H1 (cell line): ENCODE measurements around the gene MAGOHB.

Experiments used
- CBX8 ChIP-seq: fragments of 300-800, 300-1000 bp; sonication (generic); IDR thresholded peaks from 2 replicates; pipeline ENCODE4 v1.7.1; 2016; ENCODE audit warnings: low read depth, low read length, borderline replicate concordance
- CHD2 ChIP-seq: IDR thresholded peaks from 2 replicates; pipeline ENCODE4 v1.6.1; 2012; ENCODE audit warnings: low read length, improper control_type of control experiment
- CTCF ChIP-seq, 3 experiments: IDR thresholded peaks; 1 replicate in 2 of 3; 2 replicates in 1 of 3; pipeline versions ENCODE4 v1.5.1 to v1.6.1; 2011; ENCODE audit warnings: low read length in 3 of 3, mild to moderate bottlenecking in 3 of 3, inconsistent platforms in 2 of 3, low read depth in 1 of 3, moderate library complexity in 1 of 3; ENCODE audit not compliant: insufficient read depth in 1 of 3; ENCODE audit errors: control extremely low read depth in 1 of 3
- E2F6 ChIP-seq: IDR thresholded peaks from 2 replicates; pipeline ENCODE4 v1.6.1; 2012; ENCODE audit warnings: inconsistent platforms
- JUN ChIP-seq: IDR thresholded peaks from 2 replicates; pipeline ENCODE4 v1.6.1; 2011; ENCODE audit warnings: low read depth, mild to moderate bottlenecking, improper control_type of control experiment, low read length
- JUND ChIP-seq: IDR thresholded peaks from 2 replicates; pipeline ENCODE4 v1.6.1; 2011; ENCODE audit warnings: mild to moderate bottlenecking, improper control_type of control experiment, low read length
- KDM5A ChIP-seq: fragments of 200-600 bp; IDR thresholded peaks from 2 replicates; pipeline ENCODE4 v1.7.1; 2012; ENCODE audit warnings: mild to moderate bottlenecking, low read length, inconsistent platforms, mixed read lengths
- POLR2A ChIP-seq, 2 experiments: IDR thresholded peaks; 1 replicate in 1 of 2; 2 replicates in 1 of 2; pipeline ENCODE4 v1.6.1; 2011; ENCODE audit warnings: low read depth in 2 of 2, low read length in 2 of 2, mild to moderate bottlenecking in 2 of 2; ENCODE audit errors: control extremely low read depth in 1 of 2
- POLR2AphosphoS5 ChIP-seq: IDR thresholded peaks from 2 replicates; pipeline ENCODE4 v1.6.1; 2011; ENCODE audit warnings: low read depth, low read length
- SP1 ChIP-seq: IDR thresholded peaks from 2 replicates; pipeline ENCODE4 v1.6.1; 2011; ENCODE audit warnings: low read depth, low read length
- SP2 ChIP-seq: IDR thresholded peaks from 2 replicates; pipeline ENCODE4 v1.6.1; 2012; ENCODE audit warnings: mild to moderate bottlenecking, low read length, inconsistent platforms
- TAF1 ChIP-seq: IDR thresholded peaks from 2 replicates; pipeline ENCODE4 v1.6.1; 2011; ENCODE audit warnings: mild to moderate bottlenecking, low read depth, low read length

- TF ChIP-seq JUN (no peak), CTCF (IDR thresholded peaks at IDR 0.05; ENCODE audit: control extremely low read depth in 1 of 3, insufficient read depth in 1 of 3, low read depth in 1 of 3, low read length in 3 of 3) (no peak), KDM5A (no peak), CBX8 (no peak), SP1 (no peak), JUND (no peak), CHD2 (no peak), POLR2AphosphoS5 (no peak), SP2 (no peak), POLR2A (IDR thresholded peaks at IDR 0.05; ENCODE audit: control extremely low read depth in 1 of 2, low read depth in 2 of 2, low read length in 2 of 2) (no peak), TAF1 (no peak), E2F6 (no peak)
Measured at GRCh38 chr12:10621278-10621677, 7.9 kb upstream of the MAGOHB start.
